ENCODE measurements around the gene VPS4A. TPM values are rescaled to one million over a fixed set of nuclear protein-coding genes. Genes with fewer than 3 reads are reported as not detected.

Gene VPS4A
- polyA plus RNA-seq, 1 experiment = 12.8 TPM

DNA sequence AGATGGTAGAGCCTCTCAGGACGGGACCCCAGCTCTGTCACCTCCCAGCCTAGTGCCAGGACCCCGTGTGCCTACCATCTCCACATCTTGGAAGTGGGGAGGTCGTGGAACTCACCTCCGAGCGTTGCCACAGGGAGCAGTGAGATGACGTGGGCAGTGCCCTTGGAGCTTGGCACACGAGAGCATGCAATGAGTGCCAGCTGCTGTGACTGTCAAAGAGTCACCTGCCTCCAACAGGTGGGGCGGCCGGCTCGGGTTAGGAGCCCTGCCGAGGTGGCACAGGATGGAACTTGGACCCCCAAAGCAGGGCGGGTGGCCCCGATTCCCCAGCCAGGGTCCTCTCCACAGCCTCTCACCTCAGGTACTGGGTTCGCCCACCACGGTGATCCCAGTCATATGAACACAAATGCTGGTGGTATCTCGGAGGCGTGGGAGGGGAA, 5.5 kb downstream of the VPS4A start:
- POLR2A ChIA-PET = interaction anchor here (0.8 kb wide), 1 partner anchor 13 kb away, joined by 3 read pairs; no protein-coding TSS in a partner anchor
- no peak overlapping the region for H3K4me3 ChIP-seq (ENCODE audit: low read depth, low read length)
- DNase-seq (ENCODE audit: low read depth, low spot score) = no peak
- no peaks in the 10 kb centered on the region; the same call in 1 of the 2 replicates for H3K9me3 ChIP-seq (ENCODE audit: control insufficient read depth, insufficient read depth, low read length)
- CTCF ChIA-PET = interaction anchor here (0.6 kb wide), 1 partner anchor 64 kb away, joined by 5 read pairs; no protein-coding TSS in a partner anchor
- TF ChIP-seq, protein P1, sequence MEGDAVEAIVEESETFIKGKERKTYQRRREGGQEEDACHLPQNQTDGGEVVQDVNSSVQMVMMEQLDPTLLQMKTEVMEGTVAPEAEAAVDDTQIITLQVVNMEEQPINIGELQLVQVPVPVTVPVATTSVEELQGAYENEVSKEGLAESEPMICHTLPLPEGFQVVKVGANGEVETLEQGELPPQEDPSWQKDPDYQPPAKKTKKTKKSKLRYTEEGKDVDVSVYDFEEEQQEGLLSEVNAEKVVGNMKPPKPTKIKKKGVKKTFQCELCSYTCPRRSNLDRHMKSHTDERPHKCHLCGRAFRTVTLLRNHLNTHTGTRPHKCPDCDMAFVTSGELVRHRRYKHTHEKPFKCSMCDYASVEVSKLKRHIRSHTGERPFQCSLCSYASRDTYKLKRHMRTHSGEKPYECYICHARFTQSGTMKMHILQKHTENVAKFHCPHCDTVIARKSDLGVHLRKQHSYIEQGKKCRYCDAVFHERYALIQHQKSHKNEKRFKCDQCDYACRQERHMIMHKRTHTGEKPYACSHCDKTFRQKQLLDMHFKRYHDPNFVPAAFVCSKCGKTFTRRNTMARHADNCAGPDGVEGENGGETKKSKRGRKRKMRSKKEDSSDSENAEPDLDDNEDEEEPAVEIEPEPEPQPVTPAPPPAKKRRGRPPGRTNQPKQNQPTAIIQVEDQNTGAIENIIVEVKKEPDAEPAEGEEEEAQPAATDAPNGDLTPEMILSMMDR (IDR thresholded peaks at IDR 0.05; ENCODE audit: low read depth, low read length) = no peak
- H3K27me3 ChIP-seq (ENCODE audit: control insufficient read depth, insufficient read depth, low read length) = no peaks in the 10 kb centered on the region
- H3K27ac ChIP-seq (ENCODE audit: low read depth, low read length) = no peak overlapping the region

DNA sequence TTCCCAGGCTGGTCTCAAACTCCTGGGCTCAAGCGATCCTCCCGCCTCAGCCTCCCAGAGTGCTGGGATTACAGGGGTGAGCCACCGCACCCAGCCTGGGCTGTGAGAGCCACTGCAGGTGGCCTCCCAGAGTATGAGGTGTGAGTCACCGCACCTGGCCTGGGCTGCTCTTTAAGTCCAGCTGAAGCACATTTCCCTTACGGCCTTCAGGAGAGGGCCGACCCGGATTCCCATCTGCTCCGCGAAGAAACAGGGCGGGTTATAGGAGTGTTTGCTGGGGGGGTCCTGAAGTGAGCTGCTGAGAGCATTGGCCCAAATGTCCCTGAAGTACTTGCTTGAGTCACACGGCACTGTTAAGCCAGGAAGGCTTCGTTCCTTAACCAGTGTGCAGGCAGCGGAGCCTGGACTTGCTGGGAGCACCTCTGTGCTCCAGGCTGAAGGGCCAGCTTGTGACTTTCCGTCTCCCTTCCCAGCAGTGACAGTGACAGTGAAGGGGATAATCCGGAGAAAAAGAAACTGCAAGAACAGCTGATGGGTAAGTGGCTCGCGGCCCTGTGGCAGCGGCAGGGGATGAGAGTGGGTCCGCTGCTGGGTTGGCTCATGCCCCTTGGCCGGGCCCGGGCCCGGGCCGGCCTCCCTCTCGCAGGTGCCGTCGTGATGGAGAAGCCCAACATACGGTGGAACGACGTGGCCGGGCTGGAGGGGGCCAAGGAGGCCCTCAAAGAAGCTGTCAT, 7.2 kb downstream of the VPS4A start:
- no peak overlapping the region for H3K4me3 ChIP-seq (ENCODE audit: low read depth, low read length)
- no peak overlapping the region for H3K27ac ChIP-seq (ENCODE audit: low read depth, low read length)
- CTCF ChIA-PET = no interaction called here
- TF ChIP-seq, protein P1 (IDR thresholded peaks at IDR 0.05; ENCODE audit: low read depth, low read length) = no peak
- H3K9me3 ChIP-seq (ENCODE audit: control insufficient read depth, insufficient read depth, low read length) = no peaks in the 10 kb centered on the region; the same call in 1 of the 2 replicates
- H3K27me3 ChIP-seq (ENCODE audit: control insufficient read depth, insufficient read depth, low read length) = no peaks in the 10 kb centered on the region
- POLR2A ChIA-PET = no interaction called here
- DNase-seq (ENCODE audit: low read depth, low spot score) = no peak

DNA sequence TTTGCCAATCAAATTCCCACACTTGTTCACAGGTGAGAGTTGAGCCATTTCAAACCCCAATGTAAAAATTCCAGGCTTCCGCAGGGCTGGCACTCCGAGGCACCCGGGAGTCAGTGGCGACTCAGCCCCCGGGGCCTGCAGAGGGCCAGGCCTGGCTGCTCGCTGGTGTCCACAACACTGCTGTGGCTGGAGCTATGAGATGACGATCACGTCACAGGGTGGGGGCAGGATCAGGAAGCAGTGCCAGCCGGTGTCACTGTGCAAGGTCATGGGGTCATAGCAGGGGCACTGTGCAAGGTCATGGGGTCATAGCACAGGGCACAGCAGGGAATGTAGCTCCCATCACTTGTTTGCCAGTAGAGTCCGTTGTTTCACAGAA, 7.8 kb downstream of the VPS4A start:
- TF ChIP-seq, protein P1 (IDR thresholded peaks at IDR 0.05; ENCODE audit: low read depth, low read length) = no peak
- no peak overlapping the region for H3K27ac ChIP-seq (ENCODE audit: low read depth, low read length)
- no peaks in the 10 kb centered on the region for H3K27me3 ChIP-seq (ENCODE audit: control insufficient read depth, insufficient read depth, low read length)
- DNase-seq (ENCODE audit: low read depth, low spot score) = no peak
- ChIA-PET POLR2A (no interaction called here), CTCF (no interaction called here)
- H3K9me3 ChIP-seq (ENCODE audit: control insufficient read depth, insufficient read depth, low read length) = no peaks in the 10 kb centered on the region; the same call in 1 of the 2 replicates
- H3K4me3 ChIP-seq (ENCODE audit: low read depth, low read length) = no peak overlapping the region

DNA sequence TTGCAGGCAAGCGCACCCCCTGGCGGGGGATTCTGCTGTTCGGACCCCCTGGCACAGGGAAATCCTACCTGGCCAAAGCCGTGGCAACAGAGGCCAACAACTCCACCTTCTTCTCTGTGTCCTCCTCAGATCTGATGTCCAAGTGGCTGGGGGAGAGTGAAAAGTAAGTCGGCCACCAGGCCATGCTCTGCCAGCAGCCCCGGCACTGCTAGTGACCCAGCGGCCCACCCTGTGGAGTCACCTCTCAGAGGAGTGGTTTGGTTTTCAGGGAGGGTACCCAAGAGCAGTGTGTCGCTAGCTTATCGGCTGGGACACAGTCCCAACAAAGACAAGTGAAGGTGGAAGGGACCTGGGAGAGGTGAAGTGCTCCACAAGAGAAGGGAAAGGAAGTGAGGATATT, 8.2 kb downstream of the VPS4A start:
- Histone ChIP-seq H3K9me3 (ENCODE audit: control insufficient read depth, insufficient read depth, low read length) (no peaks in the 10 kb centered on the region; the same call in 1 of the 2 replicates), H3K27me3 (ENCODE audit: control insufficient read depth, insufficient read depth, low read length) (no peaks in the 10 kb centered on the region), H3K27ac (ENCODE audit: low read depth, low read length) (no peak overlapping the region), H3K4me3 (ENCODE audit: low read depth, low read length) (no peak overlapping the region)
- ChIA-PET POLR2A (no interaction called here), CTCF (no interaction called here)
- TF ChIP-seq, protein P1 (IDR thresholded peaks at IDR 0.05; ENCODE audit: low read depth, low read length) = no peak
- DNase-seq (ENCODE audit: low read depth, low spot score) = no peak

Measured in AG04450 (cell line).